Osteocyte (in vitro differentiated cells): ENCODE data around the gene FCHSD2. TPM values are rescaled to one million over a fixed set of nuclear protein-coding genes. Genes with fewer than 3 reads are reported as not detected.
"Not testable (repeated sequence)": the region's sequence is repeated elsewhere in the genome, so short reads cannot be mapped to it uniquely, and the experiment has no call there.

Source experiments
- DNase-seq: peaks from one replicate; pipeline ENCODE4 v3.0.0; 2021; ENCODE audit warnings: mixed read lengths; ENCODE audit not compliant: unreplicated experiment; ENCODE audit errors: extremely low spot score
- H3K27ac Mint-ChIP-seq: one replicate; pipeline ENCODE4 v1.8.0; 2021; ENCODE audit warnings: mild to moderate bottlenecking, mixed read lengths; ENCODE audit not compliant: unreplicated experiment
- H3K27me3 Mint-ChIP-seq: one replicate; pipeline ENCODE4 v1.8.0; 2021; ENCODE audit warnings: mixed read lengths; ENCODE audit not compliant: unreplicated experiment
- H3K36me3 Mint-ChIP-seq: one replicate; pipeline ENCODE4 v1.8.0; 2021; ENCODE audit warnings: mixed read lengths; ENCODE audit not compliant: unreplicated experiment
- H3K4me1 Mint-ChIP-seq: one replicate; pipeline ENCODE4 v1.8.0; 2021; ENCODE audit warnings: mixed read lengths; ENCODE audit not compliant: unreplicated experiment
- H3K4me3 Mint-ChIP-seq: one replicate; pipeline ENCODE4 v1.8.0; 2021; ENCODE audit warnings: mild to moderate bottlenecking, moderate library complexity, mixed read lengths; ENCODE audit not compliant: unreplicated experiment
- H3K9me3 Mint-ChIP-seq: one replicate; pipeline ENCODE4 v1.8.0; 2021; ENCODE audit warnings: mixed read lengths; ENCODE audit not compliant: unreplicated experiment
- total RNA-seq: library from RNA; stranded (reverse); gene quantifications from 2 replicates; pipeline ENCODE4 v1.2.1, GENCODE V29; 2021
- TF ChIP-seq, protein P1 (sequence below): fragments of 200-600 bp; sonication (generic); IDR thresholded peaks from 2 replicates; pipeline ENCODE4 v1.5.0; 2021; ENCODE audit warnings: antibody characterized with exemption, mild to moderate bottlenecking, moderate library complexity

The FCHSD2 gene
- total RNA-seq, 1 donor from 2014 or later: 39.4 TPM

DNA sequence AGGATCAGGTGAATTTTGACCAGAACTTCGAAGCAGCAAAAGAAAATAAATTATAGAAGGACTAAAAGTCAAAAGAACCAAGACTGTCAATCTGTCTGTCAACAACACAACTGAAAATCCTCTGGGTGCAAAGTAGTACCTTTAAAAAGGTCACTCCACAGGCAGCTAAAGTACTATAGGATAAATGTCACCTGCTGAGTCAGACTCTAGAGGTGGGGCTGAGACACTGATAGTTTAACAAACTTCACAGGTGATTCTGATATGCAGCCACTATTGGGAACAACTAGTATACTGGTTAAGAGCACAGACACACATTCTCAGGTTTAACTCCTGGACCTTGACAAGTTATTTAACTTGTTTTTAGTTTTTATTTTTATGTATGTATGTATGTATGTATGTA lies 107.3 kb downstream of the FCHSD2 start:
- Mint-ChIP-seq H3K9me3 (no peaks in the 10 kb centered on the region), H3K27ac (no peak overlapping the region), H3K36me3 (peaks cover 10% of the 10 kb centered on the region), H3K27me3 (no peaks in the 10 kb centered on the region), H3K4me3 (no peak overlapping the region), H3K4me1 (peaks cover 2% of the 10 kb centered on the region)
- TF ChIP-seq, protein P1, sequence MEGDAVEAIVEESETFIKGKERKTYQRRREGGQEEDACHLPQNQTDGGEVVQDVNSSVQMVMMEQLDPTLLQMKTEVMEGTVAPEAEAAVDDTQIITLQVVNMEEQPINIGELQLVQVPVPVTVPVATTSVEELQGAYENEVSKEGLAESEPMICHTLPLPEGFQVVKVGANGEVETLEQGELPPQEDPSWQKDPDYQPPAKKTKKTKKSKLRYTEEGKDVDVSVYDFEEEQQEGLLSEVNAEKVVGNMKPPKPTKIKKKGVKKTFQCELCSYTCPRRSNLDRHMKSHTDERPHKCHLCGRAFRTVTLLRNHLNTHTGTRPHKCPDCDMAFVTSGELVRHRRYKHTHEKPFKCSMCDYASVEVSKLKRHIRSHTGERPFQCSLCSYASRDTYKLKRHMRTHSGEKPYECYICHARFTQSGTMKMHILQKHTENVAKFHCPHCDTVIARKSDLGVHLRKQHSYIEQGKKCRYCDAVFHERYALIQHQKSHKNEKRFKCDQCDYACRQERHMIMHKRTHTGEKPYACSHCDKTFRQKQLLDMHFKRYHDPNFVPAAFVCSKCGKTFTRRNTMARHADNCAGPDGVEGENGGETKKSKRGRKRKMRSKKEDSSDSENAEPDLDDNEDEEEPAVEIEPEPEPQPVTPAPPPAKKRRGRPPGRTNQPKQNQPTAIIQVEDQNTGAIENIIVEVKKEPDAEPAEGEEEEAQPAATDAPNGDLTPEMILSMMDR: no peak
- DNase-seq: no peak

DNA sequence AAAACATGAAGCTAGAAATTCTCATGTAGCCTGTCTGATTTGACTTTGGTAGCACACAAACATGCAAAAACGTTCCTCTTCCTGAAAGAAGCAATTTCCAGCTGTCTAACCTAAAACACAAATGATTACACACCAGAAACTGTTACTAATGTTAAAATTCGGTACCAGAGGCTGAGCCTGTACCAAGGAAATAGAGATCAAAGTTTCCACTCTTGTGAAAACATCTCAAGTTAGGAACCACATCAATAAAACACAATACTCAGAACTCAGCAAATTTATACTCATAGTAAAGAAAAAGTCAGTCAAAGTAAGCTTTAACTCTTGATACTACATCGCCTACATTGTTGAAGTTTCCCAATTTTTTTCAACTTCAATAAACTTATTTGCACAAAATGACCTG lies 107.8 kb downstream of the FCHSD2 start:
- Mint-ChIP-seq H3K27me3 (no peaks in the 10 kb centered on the region), H3K4me1 (peaks cover 2% of the 10 kb centered on the region), H3K4me3 (no peak overlapping the region), H3K36me3 (peaks cover 10% of the 10 kb centered on the region), H3K9me3 (no peaks in the 10 kb centered on the region), H3K27ac (no peak overlapping the region)
- TF ChIP-seq, protein P1: no peak
- DNase-seq: no peak

DNA sequence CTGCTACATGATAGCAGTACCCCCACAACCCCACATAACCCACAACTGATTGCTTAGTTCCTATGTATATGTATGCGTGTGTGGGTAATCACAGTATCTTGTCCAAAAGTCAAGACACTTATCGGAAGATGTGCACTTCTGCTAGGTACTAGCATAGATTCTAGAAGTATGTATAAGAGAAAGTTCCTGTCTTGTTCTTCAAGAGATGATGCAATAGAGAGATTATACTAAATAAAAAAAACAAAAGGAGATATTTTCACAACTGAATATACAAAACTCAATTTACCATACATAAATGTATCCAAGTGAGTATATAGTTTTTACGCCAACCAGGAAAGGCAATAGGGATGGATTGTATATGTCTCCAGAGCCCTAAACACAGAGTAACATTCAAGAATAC lies 112.0 kb downstream of the FCHSD2 start:
- Mint-ChIP-seq H3K4me1 (peaks cover 2% of the 10 kb centered on the region), H3K9me3 (peaks cover 9% of the 10 kb centered on the region), H3K4me3 (no peak overlapping the region), H3K27me3 (no peaks in the 10 kb centered on the region), H3K36me3 (peaks cover 16% of the 10 kb centered on the region), H3K27ac (no peak overlapping the region)
- TF ChIP-seq, protein P1: no peak
- no peak for DNase-seq

DNA sequence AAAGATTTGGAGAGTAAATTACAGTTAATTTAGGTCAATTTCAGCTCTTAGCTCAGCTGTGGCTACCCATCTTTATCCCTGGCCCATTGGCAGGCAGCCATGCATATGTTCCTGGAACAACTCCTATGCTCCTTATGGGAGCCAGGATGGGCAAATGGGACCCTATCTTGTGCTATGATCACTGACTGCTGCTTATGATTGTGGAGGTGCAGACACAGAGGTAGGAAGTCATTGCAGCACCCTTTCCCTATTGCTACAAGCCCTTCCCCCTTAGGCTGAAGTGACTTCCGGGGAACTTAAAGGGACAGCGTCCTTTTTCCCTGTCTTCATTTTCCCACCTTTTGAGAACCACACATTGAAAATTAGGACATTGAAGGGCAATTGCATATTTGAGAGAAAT lies 112.7 kb downstream of the FCHSD2 start:
- Mint-ChIP-seq H3K36me3 (peaks cover 23% of the 10 kb centered on the region), H3K9me3 (peaks cover 14% of the 10 kb centered on the region), H3K4me3 (no peak overlapping the region), H3K4me1 (peaks cover 2% of the 10 kb centered on the region), H3K27ac (no peak overlapping the region), H3K27me3 (no peaks in the 10 kb centered on the region)
- TF ChIP-seq, protein P1: no peak
- DNase-seq: no peak

DNA sequence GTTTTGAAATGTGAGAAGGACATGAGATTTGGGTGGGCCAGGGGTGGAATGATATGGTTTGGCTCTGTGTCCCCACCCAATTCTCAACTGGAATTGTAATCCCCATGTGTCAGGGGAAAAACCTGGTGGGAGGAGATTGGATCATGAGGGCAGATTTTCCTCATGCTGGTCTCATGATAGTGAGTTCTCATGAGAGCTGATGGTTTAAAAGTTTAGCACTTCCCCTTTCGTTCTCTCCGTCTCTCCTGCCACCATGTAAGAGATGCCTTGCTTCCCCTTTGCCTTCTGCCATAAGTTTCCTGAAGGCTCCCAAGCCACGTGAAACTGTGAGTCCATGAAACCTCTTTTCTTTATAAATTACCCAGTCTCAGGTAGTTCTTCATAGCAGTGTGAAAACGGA lies 113.5 kb downstream of the FCHSD2 start:
- H3K36me3 Mint-ChIP-seq: peaks cover 31% of the 10 kb centered on the region
- no peak for DNase-seq
- no peaks in the 10 kb centered on the region for H3K27me3 Mint-ChIP-seq
- no peak overlapping the region for H3K27ac Mint-ChIP-seq
- no peak overlapping the region for H3K4me3 Mint-ChIP-seq
- TF ChIP-seq, protein P1: no peak
- peaks cover 2% of the 10 kb centered on the region for H3K4me1 Mint-ChIP-seq
- peaks cover 22% of the 10 kb centered on the region for H3K9me3 Mint-ChIP-seq

DNA sequence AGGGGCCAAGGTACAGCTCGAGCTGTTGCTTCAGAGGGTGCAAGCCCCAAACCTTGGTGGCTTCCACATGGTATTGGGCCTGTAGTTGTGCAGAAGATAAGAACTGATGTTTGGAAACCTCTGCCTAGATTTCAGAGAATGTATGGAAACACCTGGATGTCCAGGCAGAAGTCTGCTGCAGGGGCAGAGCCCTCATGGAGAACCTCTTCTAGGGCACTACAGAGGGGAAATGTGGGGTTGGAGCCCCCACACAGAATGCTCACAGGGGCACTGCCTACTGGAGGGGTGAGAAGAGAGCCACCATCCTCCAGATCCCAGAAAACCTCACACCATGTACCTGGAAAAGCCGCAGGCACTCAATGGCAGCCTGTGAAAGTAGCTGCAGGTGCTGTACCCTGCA lies 114.3 kb downstream of the FCHSD2 start:
- not testable (repeated sequence) for DNase-seq, H3K4me1 Mint-ChIP-seq, H3K27ac Mint-ChIP-seq, H3K4me3 Mint-ChIP-seq, H3K27me3 Mint-ChIP-seq
- H3K9me3 Mint-ChIP-seq: peaks cover 28% of the 10 kb centered on the region
- H3K36me3 Mint-ChIP-seq: peaks cover 32% of the 10 kb centered on the region
